ENCODE measurements around the gene SYT11.

SYT11 gene

GRCh38 chr1:155931332-155932038 is 72.1 kb downstream of the SYT11 start:
- Histone ChIP-seq H3K27me3 (ENCODE audit: insufficient read depth, poor library complexity, severe bottlenecking) (no peaks in the 10 kb centered on the region), H3K27ac (ENCODE audit: poor library complexity, severe bottlenecking) (peak overlapping the region; percentile 72), H3K9me3 (ENCODE audit: severe bottlenecking) (no peaks in the 10 kb centered on the region), H3K4me3 (ENCODE audit: severe bottlenecking) (no peak overlapping the region), H3K36me3 (ENCODE audit: low read depth) (peaks cover 75% of the 10 kb centered on the region), H3K4me1 (ENCODE audit: insufficient read depth, poor library complexity, severe bottlenecking) (peaks cover 41% of the 10 kb centered on the region)
- no peak for TF ChIP-seq CTCF (IDR thresholded peaks at IDR 0.05; ENCODE audit: poor library complexity, severe bottlenecking)
- no peak for DNase-seq (ENCODE audit: low spot score)
- peak; percentile 21; the same call in 2 of the 3 replicates for ATAC-seq (ENCODE audit: low read depth)

GRCh38 chr1:155932081-155932480 is 72.7 kb downstream of the SYT11 start:
- ATAC-seq (ENCODE audit: low read depth), result peak; percentile 55
- no peaks in the 10 kb centered on the region for H3K9me3 ChIP-seq (ENCODE audit: severe bottlenecking)
- H3K27me3 ChIP-seq (ENCODE audit: insufficient read depth, poor library complexity, severe bottlenecking), result no peaks in the 10 kb centered on the region
- DNase-seq (ENCODE audit: low spot score), result no peak
- H3K4me1 ChIP-seq (ENCODE audit: insufficient read depth, poor library complexity, severe bottlenecking), result peaks cover 41% of the 10 kb centered on the region
- H3K4me3 ChIP-seq (ENCODE audit: severe bottlenecking), result peak overlapping the region; percentile 1
- peak overlapping the region; percentile 72 for H3K27ac ChIP-seq (ENCODE audit: poor library complexity, severe bottlenecking)
- peaks cover 70% of the 10 kb centered on the region for H3K36me3 ChIP-seq (ENCODE audit: low read depth)
- TF ChIP-seq CTCF (IDR thresholded peaks at IDR 0.05; ENCODE audit: poor library complexity, severe bottlenecking), result no peak

GRCh38 chr1:155932487-155932886 is 73.1 kb downstream of the SYT11 start:
- H3K27ac ChIP-seq (ENCODE audit: poor library complexity, severe bottlenecking), result peak overlapping the region; percentile 72
- H3K4me3 ChIP-seq (ENCODE audit: severe bottlenecking), result peak overlapping the region; percentile 1
- ATAC-seq (ENCODE audit: low read depth), result no peak
- peaks cover 41% of the 10 kb centered on the region for H3K4me1 ChIP-seq (ENCODE audit: insufficient read depth, poor library complexity, severe bottlenecking)
- H3K36me3 ChIP-seq (ENCODE audit: low read depth), result peaks cover 65% of the 10 kb centered on the region
- H3K27me3 ChIP-seq (ENCODE audit: insufficient read depth, poor library complexity, severe bottlenecking), result no peaks in the 10 kb centered on the region
- no peaks in the 10 kb centered on the region for H3K9me3 ChIP-seq (ENCODE audit: severe bottlenecking)
- no peak for DNase-seq (ENCODE audit: low spot score)
- no peak for TF ChIP-seq CTCF (IDR thresholded peaks at IDR 0.05; ENCODE audit: poor library complexity, severe bottlenecking)

GRCh38 chr1:155933591-155934096 is 74.3 kb downstream of the SYT11 start:
- Histone ChIP-seq H3K27me3 (ENCODE audit: insufficient read depth, poor library complexity, severe bottlenecking) (no peaks in the 10 kb centered on the region), H3K36me3 (ENCODE audit: low read depth) (peaks cover 54% of the 10 kb centered on the region), H3K4me1 (ENCODE audit: insufficient read depth, poor library complexity, severe bottlenecking) (peaks cover 41% of the 10 kb centered on the region), H3K4me3 (ENCODE audit: severe bottlenecking) (peak overlapping the region; percentile 91), H3K27ac (ENCODE audit: poor library complexity, severe bottlenecking) (peak overlapping the region; percentile 72), H3K9me3 (ENCODE audit: severe bottlenecking) (no peaks in the 10 kb centered on the region)
- no peak for ATAC-seq (ENCODE audit: low read depth)
- no peak for TF ChIP-seq CTCF (IDR thresholded peaks at IDR 0.05; ENCODE audit: poor library complexity, severe bottlenecking)
- no peak for DNase-seq (ENCODE audit: low spot score)
